GM19395 (cell line): Measurements from ENCODE around the gene CRKL.
"Not testable (repeated sequence)": the region's sequence is repeated elsewhere in the genome, so short reads cannot be mapped to it uniquely, and the experiment has no call there.

Source experiments
- ATAC-seq: cut with Tn5 transposase; IDR thresholded peaks from one replicate; pipeline ENCODE4 v1.9.1; 2021; ENCODE audit warnings: mild to moderate bottlenecking, moderate library complexity; ENCODE audit not compliant: unreplicated experiment

Gene CRKL

GRCh38 chr22:20916916-20917810 lies at the start of gene CRKL:
Gene CRKL (plus strand): TSS chr22:20917407. CDS start chr22:20917935, 528 bp downstream.
- peak; percentile 86 for ATAC-seq

GRCh38 chr22:20868025-20868962 lies 48.9 kb upstream of the CRKL start:
- ATAC-seq = no peak

GRCh38 chr22:20869234-20869633 lies 48.0 kb upstream of the CRKL start:
- ATAC-seq = no peak

- ATAC-seq = no peak
These were observed 44.0 kb upstream of the CRKL start for GRCh38 chr22:20873214-20873613.

GRCh38 chr22:20875296-20875695 lies 41.9 kb upstream of the CRKL start:
- ATAC-seq = no peak

GRCh38 chr22:20877715-20878114 lies 39.5 kb upstream of the CRKL start:
- ATAC-seq = no peak

- no peak for ATAC-seq
These were observed 36.0 kb upstream of the CRKL start for GRCh38 chr22:20881231-20881630.

GRCh38 chr22:20881869-20882815 lies 35.1 kb upstream of the CRKL start:
- ATAC-seq = no peak

- no peak for ATAC-seq
These were observed 34.4 kb upstream of the CRKL start for GRCh38 chr22:20882855-20883254.

- ATAC-seq = no peak
These were observed 32.8 kb upstream of the CRKL start for GRCh38 chr22:20884454-20884853.

GRCh38 chr22:20885017-20885556 lies 32.1 kb upstream of the CRKL start:
- no peak for ATAC-seq

GRCh38 chr22:20885557-20886323 lies 31.5 kb upstream of the CRKL start:
- no peak for ATAC-seq

- no peak for ATAC-seq
These were observed 29.8 kb upstream of the CRKL start for GRCh38 chr22:20887375-20887774.

- ATAC-seq = no peak
These were observed 28.0 kb upstream of the CRKL start for GRCh38 chr22:20889025-20889704.

- no peak for ATAC-seq
These were observed 27.2 kb upstream of the CRKL start for GRCh38 chr22:20889904-20890540.

- no peak for ATAC-seq
These were observed 26.2 kb upstream of the CRKL start for GRCh38 chr22:20890975-20891374.

- not testable (repeated sequence) for ATAC-seq
These were observed 19.5 kb upstream of the CRKL start for GRCh38 chr22:20897737-20898136.

GRCh38 chr22:20899827-20900423 lies 17.3 kb upstream of the CRKL start:
- ATAC-seq = no peak
